Pons (tissue), 1 donor: ENCODE measurements around the gene MAOB.
"Not testable (repeated sequence)": the region's sequence is repeated elsewhere in the genome, so short reads cannot be mapped to it uniquely, and the experiment has no call there.

Experiments
- DNase-seq: peaks from one replicate; pipeline ENCODE4 v3.0.0-alpha.2; 2016; ENCODE audit warnings: low spot score

Gene MAOB

GRCh38 chrX:43882294-43882681 lies at the start of gene MAOB:
Gene MAOB, minus strand, starts transcription at chrX:43882450. Its CDS starts 151 bp downstream, at chrX:43882299.
- DNase-seq = no peak

GRCh38 chrX:43922032-43922431 lies 39.8 kb upstream of the MAOB start:
- not testable (repeated sequence) for DNase-seq

GRCh38 chrX:43910772-43911171 lies 28.5 kb upstream of the MAOB start:
- DNase-seq = not testable (repeated sequence)

- DNase-seq = no peak
Measured at GRCh38 chrX:43910012-43910411, 27.8 kb upstream of the MAOB start.

GRCh38 chrX:43909141-43909540 lies 26.9 kb upstream of the MAOB start:
- DNase-seq = no peak

- DNase-seq = no peak
Measured at GRCh38 chrX:43899878-43900815, 17.9 kb upstream of the MAOB start.

- DNase-seq = no peak
Measured at GRCh38 chrX:43898406-43899035, 16.3 kb upstream of the MAOB start.

GRCh38 chrX:43897290-43897689 lies 15.0 kb upstream of the MAOB start:
- DNase-seq = no peak

GRCh38 chrX:43892336-43892870 lies 10.2 kb upstream of the MAOB start:
- no peak for DNase-seq

- DNase-seq = no peak
Measured at GRCh38 chrX:43885617-43886016, 3.4 kb upstream of the MAOB start.

- DNase-seq = no peak
Measured at GRCh38 chrX:43881410-43882293, 598 bp downstream of the MAOB start.

GRCh38 chrX:43880425-43880824 lies 1.8 kb downstream of the MAOB start:
- DNase-seq = no peak

- no peak for DNase-seq
Measured at GRCh38 chrX:43878906-43879526, 3.2 kb downstream of the MAOB start.

- DNase-seq = no peak
Measured at GRCh38 chrX:43876680-43877079, 5.6 kb downstream of the MAOB start.

- no peak for DNase-seq
Measured at GRCh38 chrX:43870758-43871419, 11.4 kb downstream of the MAOB start.

- DNase-seq = no peak
Measured at GRCh38 chrX:43870011-43870410, 12.2 kb downstream of the MAOB start.

GRCh38 chrX:43868791-43869190 lies 13.5 kb downstream of the MAOB start:
- no peak for DNase-seq

- DNase-seq = no peak
Measured at GRCh38 chrX:43866423-43866822, 15.8 kb downstream of the MAOB start.

GRCh38 chrX:43865791-43866190 lies 16.5 kb downstream of the MAOB start:
- DNase-seq = no peak

GRCh38 chrX:43862434-43862833 lies 19.8 kb downstream of the MAOB start:
- no peak for DNase-seq

GRCh38 chrX:43861750-43862149 lies 20.5 kb downstream of the MAOB start:
- no peak for DNase-seq
